K562 (cell line): ENCODE data around the gene MOSPD3. TPM values are rescaled to one million over a fixed set of nuclear protein-coding genes. Genes with fewer than 3 reads are reported as not detected.
A peak's percentile ranks its signal among the peaks of the same experiment; 100 is the strongest.

Experiments used
- ATF1 ChIP-seq, 2 experiments: fragments of 450-650 bp in 1 of 2; IDR thresholded peaks; 2 replicates each; pipeline ENCODE4 v1.6.1; 2016; ENCODE audit warnings: missing compliant biosample characterization in 1 of 2, missing genetic modification characterization in 1 of 2
- ELF4 ChIP-seq: fragments of 450-650 bp; formaldehyde crosslinking; IDR thresholded peaks from 2 replicates; pipeline ENCODE4 v1.4.0; 2022; ENCODE audit warnings: missing genetic modification characterization
- HDAC8 ChIP-seq: fragments of 450-650 bp; IDR thresholded peaks from 2 replicates; pipeline ENCODE4 v1.6.1; 2016; ENCODE audit warnings: mild to moderate bottlenecking, missing genetic modification characterization, moderate library complexity, missing compliant biosample characterization
- HMG20A ChIP-seq: fragments of 450-650 bp; formaldehyde crosslinking; conservative IDR thresholded peaks from 2 replicates; pipeline ENCODE4 v1.4.0; 2020; ENCODE audit warnings: mild to moderate bottlenecking, mixed read lengths
- MYNN ChIP-seq, 2 experiments: sonication (generic); formaldehyde crosslinking in 1 of 2; IDR thresholded peaks; 2 replicates each; pipeline versions ENCODE4 v1.5.0 to v1.6.1; 2016 to 2020; ENCODE audit warnings: antibody characterized with exemption in 1 of 2, missing genetic modification reagents in 1 of 2
- NFATC3 ChIP-seq: fragments of 450-650 bp; IDR thresholded peaks from 2 replicates; pipeline ENCODE4 v1.6.1; 2017; ENCODE audit warnings: mild to moderate bottlenecking
- PCBP1 ChIP-seq: fragments of 200-400 bp; formaldehyde crosslinking; IDR thresholded peaks from 2 replicates; pipeline ENCODE4 v1.6.1; 2018; ENCODE audit warnings: mild to moderate bottlenecking, low read depth, low read length; ENCODE audit not compliant: poor library complexity, severe bottlenecking
- PREB ChIP-seq: sonication (generic); formaldehyde crosslinking; IDR thresholded peaks from 2 replicates; pipeline ENCODE4 v1.8.1; 2023; ENCODE audit warnings: mild to moderate bottlenecking, missing genetic modification reagents
- RNF2 ChIP-seq: sonication (generic); IDR thresholded peaks from 2 replicates; pipeline ENCODE4 v1.6.1; 2016
- SMARCA4 ChIP-seq: fragments of 450-650 bp; IDR thresholded peaks from 2 replicates; pipeline ENCODE4 v1.6.1; 2016
- VEZF1 ChIP-seq: fragments of 200-800 bp; sonication (Bioruptor generic); IDR thresholded peaks from 2 replicates; pipeline ENCODE4 v1.6.1; 2017; ENCODE audit warnings: missing genetic modification characterization, missing compliant biosample characterization
- ZMIZ1 ChIP-seq, 2 experiments: fragments of 150-350 bp in 1 of 2; IDR thresholded peaks; 2 replicates each; pipeline ENCODE4 v1.6.1; 2012 to 2016; ENCODE audit warnings: low read depth in 2 of 2, low read length in 2 of 2, mild to moderate bottlenecking in 1 of 2, moderate library complexity in 1 of 2
- ZNF121 ChIP-seq: sonication (generic); formaldehyde crosslinking; conservative IDR thresholded peaks from 2 replicates; pipeline ENCODE4 v1.8.0; 2022; ENCODE audit warnings: missing genetic modification reagents
- ZNF175 ChIP-seq: fragments of 200-800 bp; sonication (Bioruptor generic); IDR thresholded peaks from 2 replicates; pipeline ENCODE4 v1.6.1; 2016; ENCODE audit warnings: low read depth, mild to moderate bottlenecking, missing genetic modification characterization, missing compliant biosample characterization
- ZNF253 ChIP-seq: fragments of 250-450 bp; sonication (Bioruptor Pico); conservative IDR thresholded peaks from 2 replicates; pipeline ENCODE4 v1.6.1; 2021; ENCODE audit warnings: mild to moderate bottlenecking
- ZNF280A ChIP-seq: fragments of 450-650 bp; IDR thresholded peaks from 2 replicates; pipeline ENCODE4 v1.6.1; 2018; ENCODE audit warnings: mild to moderate bottlenecking, low read depth; ENCODE audit not compliant: partially characterized antibody
- ZNF561 ChIP-seq: fragments of 450-650 bp; formaldehyde crosslinking; conservative IDR thresholded peaks from 2 replicates; pipeline ENCODE4 v1.4.0; 2020; ENCODE audit warnings: mild to moderate bottlenecking, moderate library complexity
- ZNF583 ChIP-seq: fragments of 250-450 bp; sonication (Bioruptor Pico); IDR thresholded peaks from 2 replicates; pipeline ENCODE4 v1.4.0; 2020
- polyA plus RNA-seq, 8 experiments: library from polyadenylated mRNA; depleted of rRNA in 4 of 8; stranded (reverse) in 5 of 8; unstranded in 3 of 8; fragments of >200 nt; fragmentation: Nextera tagmentation in 2 of 8; fragmentation: Illumina TruSeq in 1 of 8; extraction: Ambion mirVana in 2 of 8; extraction: Trizol in 1 of 8; gene quantifications; 2 replicates each; pipeline versions ENCODE4 v1.2.1 to v1.2.3, GENCODE V29; 2011 to 2014; ENCODE audit warnings: inconsistent platforms in 1 of 8, missing spikeins in 1 of 8
- total RNA-seq, 7 experiments: library from RNA; depleted of rRNA in 6 of 7; stranded (reverse); fragments of >200 nt in 6 of 7; fragmentation: Illumina TruSeq in 2 of 7; extraction: Trizol in 2 of 7; gene quantifications; 2 replicates each; pipeline versions ENCODE4 v1.2.1 to v1.2.3, GENCODE V29; 2011 to 2021; ENCODE audit warnings: low replicate concordance in 1 of 7

MOSPD3 gene
- total and polyA plus RNA-seq, 9 of the 15 experiments (the other 6 are each of a cell fraction or from before 2014, with no cell fraction given) = 1.4 to 32.1 (median 7.3) TPM

- no peak for TF ChIP-seq ZMIZ1 (IDR thresholded peaks at IDR 0.05; ENCODE audit: low read depth in 2 of 2, low read length in 2 of 2)
- TF ChIP-seq PREB (CRISPR knock-in tag) = no peak
- TF ChIP-seq SMARCA4 = no peak
- no peak for TF ChIP-seq ZNF121
- no peak for TF ChIP-seq ZNF561
- no peak for TF ChIP-seq ATF1 (CRISPR knock-in tag; IDR thresholded peaks at IDR 0.05)
- no peak for TF ChIP-seq ATF1 (tag; IDR thresholded peaks at IDR 0.05)
- TF ChIP-seq NFATC3 = no peak
- TF ChIP-seq HDAC8 (tag) = no peak
- no peak for TF ChIP-seq RNF2
- no peak for TF ChIP-seq ZNF253 (CRISPR knock-in tag)
- no peak for TF ChIP-seq ELF4 (CRISPR knock-in tag)
- no peak for TF ChIP-seq HMG20A (CRISPR knock-in tag)
- peak; percentile 58 for TF ChIP-seq PCBP1
- TF ChIP-seq VEZF1 (CRISPR knock-in tag) = no peak
- TF ChIP-seq ZNF280A = no peak
- no peak for TF ChIP-seq ZNF583 (CRISPR knock-in tag)
- no peak for TF ChIP-seq ZNF175 (CRISPR knock-in tag)
- no peak for TF ChIP-seq MYNN (IDR thresholded peaks at IDR 0.05)
- TF ChIP-seq MYNN (CRISPR knock-in tag; IDR thresholded peaks at IDR 0.05) = no peak
Measured at GRCh38 chr7:100632951-100633717, 20.8 kb downstream of the MOSPD3 start (continued).
